BLaER1 treated with 17β-estradiol and CSF1 and Interleukin-3, amounts not matched to agents 10 nM and 100 nM (cell line): ENCODE results near the gene ANKRD44.

Experiments used
- H3K27ac ChIP-seq, 11 experiments: shearing (Covaris generic); formaldehyde crosslinking; 2 replicates each; pipeline ENCODE4 v1.8.1; 2022
- H3K27me3 ChIP-seq, 11 experiments: shearing (Covaris generic); formaldehyde crosslinking; 2 replicates each; pipeline ENCODE4 v1.8.1; 2022
- H3K36me3 ChIP-seq, 11 experiments: shearing (Covaris generic); formaldehyde crosslinking; 2 replicates each; pipeline ENCODE4 v1.8.1; 2022
- H3K4me1 ChIP-seq, 10 experiments: shearing (Covaris generic); formaldehyde crosslinking; 2 replicates each; pipeline ENCODE4 v1.8.1; 2022
- H3K4me2 ChIP-seq, 11 experiments: shearing (Covaris generic); formaldehyde crosslinking; 2 replicates each; pipeline ENCODE4 v1.8.1; 2022
- H3K4me3 ChIP-seq, 10 experiments: shearing (Covaris generic); formaldehyde crosslinking; 2 replicates each; pipeline ENCODE4 v1.8.1; 2022
- H3K9ac ChIP-seq, 11 experiments: shearing (Covaris generic); formaldehyde crosslinking; 2 replicates each; pipeline ENCODE4 v1.8.1; 2022
- H3K9me3 ChIP-seq, 11 experiments: shearing (Covaris generic); formaldehyde crosslinking; replicated peaks in 1 of 11; 2 replicates each; pipeline ENCODE4 v1.8.1; 2022
- H4K20me1 ChIP-seq, 11 experiments: shearing (Covaris generic); formaldehyde crosslinking; 2 replicates each; pipeline ENCODE4 v1.8.1; 2022
- Cebpa-rat ChIP-seq, 11 experiments: shearing (Covaris generic); IDR thresholded peaks; 2 replicates each; pipeline ENCODE4 v1.8.1; 2022

The ANKRD44 gene

GRCh38 chr2:196957442-196957841 lies 353.1 kb downstream of the ANKRD44 start:
- Histone ChIP-seq H3K4me2 (no peak overlapping the region), H3K36me3 (no peaks in the 10 kb centered on the region), H3K4me3 (no peak overlapping the region)

GRCh38 chr2:196956069-196956468 lies 354.5 kb downstream of the ANKRD44 start:
- H4K20me1 ChIP-seq: no peaks in the 10 kb centered on the region
- H3K4me2 ChIP-seq: no peak overlapping the region
- no peak overlapping the region for H3K4me3 ChIP-seq
- TF ChIP-seq Cebpa-rat (IDR thresholded peaks at IDR 0.05): no peak
- H3K4me1 ChIP-seq: no peaks in the 10 kb centered on the region
- no peak overlapping the region for H3K27ac ChIP-seq
- H3K9ac ChIP-seq: no peak overlapping the region
- H3K36me3 ChIP-seq: no peaks in the 10 kb centered on the region
- H3K9me3 ChIP-seq: peaks cover 0 to 5% (median 0%) of the 10 kb centered on the region in 11 experiments; a peak in 2 of 22 replicates
- no peaks in the 10 kb centered on the region for H3K27me3 ChIP-seq

More at GRCh38 chr2:196957442-196957841, 353.1 kb downstream of the ANKRD44 start:
- H4K20me1 ChIP-seq: no peaks in the 10 kb centered on the region
- H3K4me1 ChIP-seq: no peaks in the 10 kb centered on the region
- TF ChIP-seq Cebpa-rat (IDR thresholded peaks at IDR 0.05): no peak
- no peak overlapping the region for H3K27ac ChIP-seq
- H3K9me3 ChIP-seq: peaks cover 0 to 5% (median 0%) of the 10 kb centered on the region in 11 experiments; a peak in 2 of 22 replicates
- no peaks in the 10 kb centered on the region for H3K27me3 ChIP-seq
- no peak overlapping the region for H3K9ac ChIP-seq

GRCh38 chr2:196955036-196955435 lies 355.5 kb downstream of the ANKRD44 start:
- Histone ChIP-seq H3K4me1 (no peaks in the 10 kb centered on the region), H3K4me2 (no peak overlapping the region), H3K4me3 (no peak overlapping the region), H3K27me3 (no peaks in the 10 kb centered on the region), H3K9me3 (peaks cover 0 to 5% (median 0%) of the 10 kb centered on the region in 11 experiments; a peak in 2 of 22 replicates), H3K27ac (no peak overlapping the region), H3K36me3 (no peaks in the 10 kb centered on the region), H4K20me1 (no peaks in the 10 kb centered on the region), H3K9ac (no peak overlapping the region)
- TF ChIP-seq Cebpa-rat (IDR thresholded peaks at IDR 0.05): no peak

GRCh38 chr2:196954001-196954400 lies 356.6 kb downstream of the ANKRD44 start:
- Histone ChIP-seq H3K36me3 (no peaks in the 10 kb centered on the region), H3K4me2 (no peak overlapping the region), H3K9ac (no peak overlapping the region), H3K9me3 (peaks cover 0 to 5% (median 0%) of the 10 kb centered on the region in 11 experiments; a peak in 2 of 22 replicates), H3K4me3 (no peak overlapping the region), H3K27ac (no peak overlapping the region), H3K27me3 (no peaks in the 10 kb centered on the region), H4K20me1 (no peaks in the 10 kb centered on the region), H3K4me1 (no peaks in the 10 kb centered on the region)
- no peak for TF ChIP-seq Cebpa-rat (IDR thresholded peaks at IDR 0.05)

GRCh38 chr2:196952936-196953335 lies 357.6 kb downstream of the ANKRD44 start:
- Histone ChIP-seq H3K4me2 (no peak overlapping the region), H3K9ac (no peak overlapping the region), H3K4me3 (no peak overlapping the region), H3K27me3 (no peaks in the 10 kb centered on the region), H3K4me1 (no peaks in the 10 kb centered on the region), H4K20me1 (no peaks in the 10 kb centered on the region), H3K9me3 (no peaks in the 10 kb centered on the region), H3K36me3 (no peaks in the 10 kb centered on the region), H3K27ac (no peak overlapping the region)
- no peak for TF ChIP-seq Cebpa-rat (IDR thresholded peaks at IDR 0.05)

- no peak overlapping the region for H3K27ac ChIP-seq
- no peaks in the 10 kb centered on the region for H3K9me3 ChIP-seq
- TF ChIP-seq Cebpa-rat (IDR thresholded peaks at IDR 0.05): no peak
- no peaks in the 10 kb centered on the region for H3K36me3 ChIP-seq
- no peaks in the 10 kb centered on the region for H3K4me1 ChIP-seq
- no peaks in the 10 kb centered on the region for H3K27me3 ChIP-seq
- no peak overlapping the region for H3K9ac ChIP-seq
- H3K4me2 ChIP-seq: no peak overlapping the region
- H4K20me1 ChIP-seq: no peaks in the 10 kb centered on the region
- no peak overlapping the region for H3K4me3 ChIP-seq
Measured at GRCh38 chr2:196951973-196952372, 358.6 kb downstream of the ANKRD44 start.

- H3K4me1 ChIP-seq: no peaks in the 10 kb centered on the region
- no peak overlapping the region for H3K27ac ChIP-seq
- no peaks in the 10 kb centered on the region for H3K36me3 ChIP-seq
- H3K4me2 ChIP-seq: no peak overlapping the region
- no peak for TF ChIP-seq Cebpa-rat (IDR thresholded peaks at IDR 0.05)
- H3K27me3 ChIP-seq: no peaks in the 10 kb centered on the region
- no peaks in the 10 kb centered on the region for H4K20me1 ChIP-seq
- no peak overlapping the region for H3K4me3 ChIP-seq
- no peaks in the 10 kb centered on the region for H3K9me3 ChIP-seq
- no peak overlapping the region for H3K9ac ChIP-seq
Measured at GRCh38 chr2:196949116-196949515, 361.5 kb downstream of the ANKRD44 start.

GRCh38 chr2:196944570-196944969 lies 366.0 kb downstream of the ANKRD44 start:
- H3K27me3 ChIP-seq: no peaks in the 10 kb centered on the region
- no peak overlapping the region for H3K27ac ChIP-seq
- H3K9me3 ChIP-seq: no peaks in the 10 kb centered on the region
- no peak overlapping the region for H3K4me3 ChIP-seq
- no peak overlapping the region for H3K4me2 ChIP-seq
- TF ChIP-seq Cebpa-rat (IDR thresholded peaks at IDR 0.05): no peak
- no peaks in the 10 kb centered on the region for H3K4me1 ChIP-seq
- H4K20me1 ChIP-seq: no peaks in the 10 kb centered on the region
- no peak overlapping the region for H3K9ac ChIP-seq
- H3K36me3 ChIP-seq: no peaks in the 10 kb centered on the region

GRCh38 chr2:196941398-196942078 lies 369.0 kb downstream of the ANKRD44 start:
- H3K9me3 ChIP-seq: no peaks in the 10 kb centered on the region
- no peak for TF ChIP-seq Cebpa-rat (IDR thresholded peaks at IDR 0.05)
- H3K4me3 ChIP-seq: no peak overlapping the region
- no peaks in the 10 kb centered on the region for H4K20me1 ChIP-seq
- H3K27me3 ChIP-seq: no peaks in the 10 kb centered on the region
- no peak overlapping the region for H3K27ac ChIP-seq
- no peaks in the 10 kb centered on the region for H3K36me3 ChIP-seq
- H3K9ac ChIP-seq: no peak overlapping the region
- no peak overlapping the region for H3K4me2 ChIP-seq
- H3K4me1 ChIP-seq: no peaks in the 10 kb centered on the region

- Histone ChIP-seq H3K4me2 (no peak overlapping the region), H3K4me3 (no peak overlapping the region), H3K27me3 (no peaks in the 10 kb centered on the region), H3K4me1 (no peaks in the 10 kb centered on the region), H3K27ac (no peak overlapping the region), H3K9ac (no peak overlapping the region), H3K36me3 (no peaks in the 10 kb centered on the region), H3K9me3 (no peaks in the 10 kb centered on the region), H4K20me1 (no peaks in the 10 kb centered on the region)
- no peak for TF ChIP-seq Cebpa-rat (IDR thresholded peaks at IDR 0.05)
Measured at GRCh38 chr2:196939371-196939770, 371.2 kb downstream of the ANKRD44 start.
